ENCODE data around the gene GTF2A2. TPM values are rescaled to one million over a fixed set of nuclear protein-coding genes. Genes with fewer than 3 reads are reported as not detected.

Gene GTF2A2
- polyA plus RNA-seq, 1 of the 3 experiments (the other 2 are of a cell fraction): 77.4 TPM

- H3K9me3 ChIP-seq: no peaks in the 10 kb centered on the region
- no peak; the same call in 1 of the 2 replicates for TF ChIP-seq MXI1 (IDR thresholded peaks at IDR 0.05; ENCODE audit: low read depth, low read length)
- no peak for TF ChIP-seq ELF1 (IDR thresholded peaks at IDR 0.05)
- TF ChIP-seq ZBTB33 (IDR thresholded peaks at IDR 0.05; ENCODE audit: borderline replicate concordance, low read depth): no peak
- TF ChIP-seq NRF1 (IDR thresholded peaks at IDR 0.05; ENCODE audit: low read depth, low read length): no peak
- no peak for TF ChIP-seq CHD2 (IDR thresholded peaks at IDR 0.05; ENCODE audit: low read length, partially characterized antibody)
- TF ChIP-seq IRF3 (IDR thresholded peaks at IDR 0.05; ENCODE audit: low read depth, low read length): no peak
- TF ChIP-seq JUND (IDR thresholded peaks at IDR 0.05): no peak
- TF ChIP-seq GABPA (IDR thresholded peaks at IDR 0.05; ENCODE audit: low read depth): no peak
- TF ChIP-seq RCOR1 (IDR thresholded peaks at IDR 0.05; ENCODE audit: low read length): no peak
- TF ChIP-seq, protein P1, sequence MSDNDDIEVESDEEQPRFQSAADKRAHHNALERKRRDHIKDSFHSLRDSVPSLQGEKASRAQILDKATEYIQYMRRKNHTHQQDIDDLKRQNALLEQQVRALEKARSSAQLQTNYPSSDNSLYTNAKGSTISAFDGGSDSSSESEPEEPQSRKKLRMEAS (IDR thresholded peaks at IDR 0.05; ENCODE audit: low read depth): no peak
- TF ChIP-seq YY1 (IDR thresholded peaks at IDR 0.05; ENCODE audit: low read depth): no peak
- TF ChIP-seq PBX3 (IDR thresholded peaks at IDR 0.05): no peak
- TF ChIP-seq USF1 (IDR thresholded peaks at IDR 0.05; ENCODE audit: borderline replicate concordance, low read depth): no peak
- no peak for TF ChIP-seq FOXM1 (IDR thresholded peaks at IDR 0.05; ENCODE audit: low read depth)
- TF ChIP-seq, protein P2, sequence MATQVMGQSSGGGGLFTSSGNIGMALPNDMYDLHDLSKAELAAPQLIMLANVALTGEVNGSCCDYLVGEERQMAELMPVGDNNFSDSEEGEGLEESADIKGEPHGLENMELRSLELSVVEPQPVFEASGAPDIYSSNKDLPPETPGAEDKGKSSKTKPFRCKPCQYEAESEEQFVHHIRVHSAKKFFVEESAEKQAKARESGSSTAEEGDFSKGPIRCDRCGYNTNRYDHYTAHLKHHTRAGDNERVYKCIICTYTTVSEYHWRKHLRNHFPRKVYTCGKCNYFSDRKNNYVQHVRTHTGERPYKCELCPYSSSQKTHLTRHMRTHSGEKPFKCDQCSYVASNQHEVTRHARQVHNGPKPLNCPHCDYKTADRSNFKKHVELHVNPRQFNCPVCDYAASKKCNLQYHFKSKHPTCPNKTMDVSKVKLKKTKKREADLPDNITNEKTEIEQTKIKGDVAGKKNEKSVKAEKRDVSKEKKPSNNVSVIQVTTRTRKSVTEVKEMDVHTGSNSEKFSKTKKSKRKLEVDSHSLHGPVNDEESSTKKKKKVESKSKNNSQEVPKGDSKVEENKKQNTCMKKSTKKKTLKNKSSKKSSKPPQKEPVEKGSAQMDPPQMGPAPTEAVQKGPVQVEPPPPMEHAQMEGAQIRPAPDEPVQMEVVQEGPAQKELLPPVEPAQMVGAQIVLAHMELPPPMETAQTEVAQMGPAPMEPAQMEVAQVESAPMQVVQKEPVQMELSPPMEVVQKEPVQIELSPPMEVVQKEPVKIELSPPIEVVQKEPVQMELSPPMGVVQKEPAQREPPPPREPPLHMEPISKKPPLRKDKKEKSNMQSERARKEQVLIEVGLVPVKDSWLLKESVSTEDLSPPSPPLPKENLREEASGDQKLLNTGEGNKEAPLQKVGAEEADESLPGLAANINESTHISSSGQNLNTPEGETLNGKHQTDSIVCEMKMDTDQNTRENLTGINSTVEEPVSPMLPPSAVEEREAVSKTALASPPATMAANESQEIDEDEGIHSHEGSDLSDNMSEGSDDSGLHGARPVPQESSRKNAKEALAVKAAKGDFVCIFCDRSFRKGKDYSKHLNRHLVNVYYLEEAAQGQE (IDR thresholded peaks at IDR 0.05; ENCODE audit: low read depth, low read length): no peak
- H3K27me3 ChIP-seq (ENCODE audit: insufficient read depth): no peaks in the 10 kb centered on the region
- H3K4me2 ChIP-seq: peak overlapping the region; percentile 83; the same call in 1 of the 2 replicates
- peak overlapping the region; percentile 91 for H2AFZ ChIP-seq (ENCODE audit: low read depth)
- H3K4me3 ChIP-seq (ENCODE audit: low read depth in 2 of 2, low read length in 1 of 2): peak overlapping the region; percentile 92 to 94; a peak in 3 of 4 replicates
- peaks cover 45% of the 10 kb centered on the region for H3F3A ChIP-seq (replicated peaks; ENCODE audit: insufficient read depth)
- WGBS (ENCODE audit: low lambda C conversion rate): 56% methylated on average over 22 of the region's 23 CpGs
- H3K27ac ChIP-seq (ENCODE audit: low read depth in 2 of 2, low read length in 1 of 2): peak overlapping the region; percentile 26 to 72; a peak in 3 of 4 replicates
- H4K20me1 ChIP-seq (ENCODE audit: insufficient read depth): peaks cover 17% of the 10 kb centered on the region
- peaks cover 8 to 9% of the 10 kb centered on the region in 2 experiments; a peak in 3 of 4 replicates for H3K4me1 ChIP-seq (ENCODE audit: control insufficient read depth in 1 of 2, insufficient read depth in 2 of 2, low read depth in 1 of 2, low read length in 1 of 2)
- DNase-seq: no peak
- H3K79me2 ChIP-seq (ENCODE audit: insufficient read depth): peaks cover 46% of the 10 kb centered on the region
- no peaks in the 10 kb centered on the region for H3K9me2 ChIP-seq
- peaks cover 41 to 51% of the 10 kb centered on the region in 2 experiments for H3K36me3 ChIP-seq (replicated peaks in 1 of 2; ENCODE audit: control insufficient read depth in 1 of 2, insufficient read depth in 2 of 2, low read length in 1 of 2)
- ChIA-PET POLR2A (interaction anchor here (0.8 to 1.3 kb wide), 4 partner anchors 8 to 31 kb away, joined by 3 to 5 read pairs (median 3); partner anchors contain the start of gene BNIP2), CTCF (interaction anchor here (1.0 to 2.9 kb wide), 3 partner anchors 10 to 129 kb away, joined by 3 to 13 read pairs (median 3); no protein-coding TSS in a partner anchor)
- peak overlapping the region; percentile 94; the same call in 1 of the 2 replicates for H3K9ac ChIP-seq
Measured at GRCh38 chr15:59657635-59658125, 365 bp upstream of the GTF2A2 start.

Measured in SK-N-SH (cell line).